HCT116 (cell line): ENCODE results near the gene ONECUT3. TPM values are rescaled to one million over a fixed set of nuclear protein-coding genes. Genes with fewer than 3 reads are reported as not detected.

Experiments
- ATAC-seq: fragments of 200-7000 bp; cut with Tn5 transposase; 2 replicates; pipeline ENCODE4 v1.9.1; 2020; ENCODE audit warnings: mild to moderate bottlenecking, moderate library complexity
- BruUV-seq: library from RNA; stranded (reverse); fragments of 400-500 nt; replicated peaks from 2 replicates; lab custom pipeline; 2021; lab: Mats Ljungman, UMichigan
- CTCF ChIA-PET: fragments of 300-600 bp; sonication (Branson Sonifier 250); formaldehyde crosslinking; loops from one replicate; lab custom pipeline; 2021; ENCODE audit warnings: antibody characterized with exemption; lab: Charles Lee
- POLR2A ChIA-PET: fragments of 300-600, 350-600 bp; sonication (Branson Sonifier 250); formaldehyde crosslinking; loops from one replicate; lab custom pipeline; 2021; ENCODE audit warnings: antibody characterized with exemption; lab: Charles Lee
- RAD21 ChIA-PET, 2 experiments: fragments of 300-600 bp; sonication (Branson Sonifier 250); formaldehyde crosslinking; loops; one replicate each; lab custom pipeline; 2023; ENCODE audit warnings: low total read pairs in 2 of 2; ENCODE audit not compliant: uncharacterized antibody in 2 of 2, unreplicated experiment in 2 of 2, low non-redundant PET in 1 of 2; lab: Charles Lee
- DNase-seq: peaks from one replicate; pipeline ENCODE4 v3.0.0-alpha.2; 2010; ENCODE audit warnings: low read depth, low spot score
- H2AFZ ChIP-seq: fragments of 200-600 bp; shearing (Covaris generic), sonication (generic); 2 replicates; pipeline ENCODE4 v1.6.1; 2017; ENCODE audit warnings: low read depth, mixed run types, mixed read lengths, antibody characterized with exemption, low read length; ENCODE audit not compliant: poor library complexity, severe bottlenecking
- H3K27ac ChIP-seq: 2 replicates; pipeline ENCODE4 v1.5.1; 2012; ENCODE audit warnings: low read depth, low read length
- H3K27me3 ChIP-seq: fragments of 200-600 bp; sonication (generic); 2 replicates; pipeline ENCODE4 v1.6.1; 2016; ENCODE audit warnings: mixed run types, low read length, mixed read lengths; ENCODE audit not compliant: insufficient read depth
- H3K36me3 ChIP-seq, 2 experiments: fragments of 200-500 bp in 1 of 2; fragments of 200-600 bp in 1 of 2; sonication (Bioruptor generic) in 1 of 2; sonication (generic) in 1 of 2; 2 replicates each; pipeline versions ENCODE4 v1.5.1 to v1.6.1; 2014 to 2016; ENCODE audit warnings: low read length in 2 of 2, inconsistent platforms in 1 of 2, mixed read lengths in 1 of 2, mixed run types in 1 of 2; ENCODE audit not compliant: insufficient read depth in 2 of 2, control insufficient read depth in 1 of 2
- H3K4me1 ChIP-seq, 2 experiments: fragments of 200-600 bp in 1 of 2; sonication (generic) in 1 of 2; 2 replicates each; pipeline versions ENCODE4 v1.5.1 to v1.6.1; 2012 to 2017; ENCODE audit warnings: low read length in 2 of 2, inconsistent platforms in 1 of 2, mild to moderate bottlenecking in 1 of 2, mixed read lengths in 1 of 2, mixed run types in 1 of 2, moderate library complexity in 1 of 2; ENCODE audit not compliant: insufficient read depth in 2 of 2, control insufficient read depth in 1 of 2
- H3K4me2 ChIP-seq: fragments of 200-600 bp; sonication (generic); 2 replicates; pipeline ENCODE4 v1.6.1; 2017; ENCODE audit warnings: mixed run types, low read length, mixed read lengths
- H3K4me3 ChIP-seq, 2 experiments: fragments of 200-600 bp in 1 of 2; sonication (generic) in 1 of 2; replicated peaks in 1 of 2; 2 replicates each; pipeline ENCODE4 v1.5.1; 2011 to 2016; ENCODE audit warnings: low read length in 2 of 2, control low read depth in 1 of 2, low read depth in 1 of 2, mild to moderate bottlenecking in 1 of 2, mixed read lengths in 1 of 2, mixed run types in 1 of 2
- H3K79me2 ChIP-seq: fragments of 200-600 bp; sonication (generic); 2 replicates; pipeline ENCODE4 v1.6.1; 2017; ENCODE audit warnings: mild to moderate bottlenecking, mixed run types, low read length, moderate library complexity, mixed read lengths; ENCODE audit not compliant: insufficient read depth
- H3K9ac ChIP-seq: fragments of 200-600 bp; sonication (generic); 2 replicates; pipeline ENCODE4 v1.6.1; 2016; ENCODE audit warnings: low read length, mixed read lengths
- H3K9me2 ChIP-seq: fragments of 200-600 bp; sonication (generic), shearing (Covaris generic); 2 replicates; pipeline ENCODE4 v1.6.1; 2017; ENCODE audit warnings: mixed run types, mild to moderate bottlenecking, moderate library complexity; ENCODE audit not compliant: insufficient read depth
- H3K9me3 ChIP-seq, 2 experiments: fragments of 200-500 bp in 1 of 2; fragments of 200-600 bp in 1 of 2; sonication (Bioruptor generic) in 1 of 2; sonication (generic) in 1 of 2; 2 replicates each; pipeline ENCODE4 v1.6.1; 2014 to 2017; ENCODE audit warnings: low read length in 2 of 2, mixed read lengths in 2 of 2, inconsistent platforms in 1 of 2, low read depth in 1 of 2, mild to moderate bottlenecking in 1 of 2, mixed run types in 1 of 2, moderate library complexity in 1 of 2; ENCODE audit not compliant: control insufficient read depth in 1 of 2, insufficient read depth in 1 of 2
- H4K20me1 ChIP-seq: fragments of 200-600 bp; sonication (generic), shearing (Covaris generic); 2 replicates; pipeline ENCODE4 v1.6.1; 2017; ENCODE audit warnings: mixed run types, mild to moderate bottlenecking, moderate library complexity; ENCODE audit not compliant: insufficient read depth
- CBX3 ChIP-seq: IDR thresholded peaks from 2 replicates; pipeline ENCODE4 v1.6.1; 2012; ENCODE audit warnings: low read depth
- CEBPB ChIP-seq: IDR thresholded peaks from 2 replicates; pipeline ENCODE4 v1.6.1; 2012; ENCODE audit warnings: low read depth
- EZH2phosphoT487 ChIP-seq: fragments of 200-600 bp; IDR thresholded peaks from 2 replicates; pipeline ENCODE4 v1.6.1; 2018; ENCODE audit warnings: antibody characterized with exemption, borderline replicate concordance
- POLR2AphosphoS5 ChIP-seq: IDR thresholded peaks from 2 replicates; pipeline ENCODE4 v1.6.1; 2011; ENCODE audit warnings: mild to moderate bottlenecking, low read depth, low read length, moderate library complexity
- REST ChIP-seq: IDR thresholded peaks from 2 replicates; pipeline ENCODE4 v1.6.1; 2012; ENCODE audit warnings: low read depth
- SIN3A ChIP-seq: IDR thresholded peaks from 2 replicates; pipeline ENCODE4 v1.6.1; 2012; ENCODE audit warnings: low read depth
- SP1 ChIP-seq: IDR thresholded peaks from 2 replicates; pipeline ENCODE4 v1.6.1; 2012; ENCODE audit warnings: low read depth
- TCF7L2 ChIP-seq: IDR thresholded peaks from 2 replicates; pipeline ENCODE4 v1.7.0; 2011; ENCODE audit warnings: borderline replicate concordance, inconsistent platforms; ENCODE audit not compliant: insufficient read depth, insufficient read length; ENCODE audit errors: extremely low read depth
- ZFX ChIP-seq: fragments of 450-650 bp; IDR thresholded peaks from 2 replicates; pipeline ENCODE4 v1.6.1; 2017
- intact Hi-C: fragments of 100-400 bp; cut with micrococcal nuclease; formaldehyde crosslinking; loops from 2 replicates; pipeline ENCODE4 v1.10.0; 2022
- total RNA-seq: library from RNA; stranded (reverse); gene quantifications from one replicate; pipeline ENCODE4 v1.2.1, GENCODE V29; 2021; ENCODE audit not compliant: unreplicated experiment

ONECUT3 gene
- total RNA-seq, 1 experiment from 2014 or later, result 22.1 TPM

GRCh38 chr19:1768918-1769644 is 15.8 kb downstream of the ONECUT3 start:
- DNase-seq, result no peak
- POLR2A ChIA-PET, result no interaction called here
- no peak overlapping the region for H3K4me2 ChIP-seq
- no peaks in the 10 kb centered on the region for H3K27me3 ChIP-seq
- H2AFZ ChIP-seq, result no peak overlapping the region
- no peak overlapping the region; the same call in 1 of the 2 replicates for H3K27ac ChIP-seq
- RAD21 ChIA-PET, result no interaction called here
- TF ChIP-seq SIN3A (no peak), POLR2AphosphoS5 (no peak), CBX3 (no peak), SP1 (no peak)
- no peaks in the 10 kb centered on the region for H3K9me2 ChIP-seq
- CTCF ChIA-PET, result interaction anchor here (0.6 to 1.1 kb wide), 2 partner anchors 95 to 97 kb away, joined by 3 to 4 read pairs; no protein-coding TSS in a partner anchor
- H3K79me2 ChIP-seq, result peaks cover 52% of the 10 kb centered on the region; the same call in 1 of the 2 replicates
- no peak overlapping the region for H3K4me3 ChIP-seq
- intact Hi-C loops, result no loop called here
- no peaks in the 10 kb centered on the region for H4K20me1 ChIP-seq
- no peak overlapping the region for H3K9ac ChIP-seq
- BruUV-seq, result no TSS peak
- 0 out of 4 replicates have a peak, but pooled peaks cover 0 to 7% of the 10 kb centered on the region in 2 experiments for H3K36me3 ChIP-seq
- peaks cover 4 to 13% of the 10 kb centered on the region in 2 experiments; a peak in 3 of 4 replicates for H3K9me3 ChIP-seq
- H3K4me1 ChIP-seq, result peaks cover 27 to 79% of the 10 kb centered on the region in 2 experiments
- ATAC-seq, result no peak

DNA sequence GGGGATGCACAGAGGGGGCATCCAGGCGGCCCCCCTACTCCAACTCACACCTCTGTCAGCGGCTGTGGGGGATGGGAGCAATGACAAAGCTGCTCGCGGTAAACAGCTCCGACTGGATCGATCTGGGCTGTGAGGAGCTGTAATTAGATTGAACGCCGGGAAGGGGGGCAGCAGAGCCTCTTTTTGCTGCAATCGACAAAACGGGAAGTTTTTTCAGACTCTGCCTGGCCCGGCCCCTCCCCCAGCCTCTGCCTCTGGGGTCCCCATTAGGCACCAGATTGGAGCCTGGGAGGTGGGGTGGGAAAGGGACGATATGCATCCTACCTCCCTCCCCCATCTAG is 16.3 kb downstream of the ONECUT3 start:
- no peak overlapping the region for H3K4me3 ChIP-seq
- 0 out of 4 replicates have a peak, but pooled peaks cover 0 to 7% of the 10 kb centered on the region in 2 experiments for H3K36me3 ChIP-seq
- POLR2A ChIA-PET, result no interaction called here
- CTCF ChIA-PET, result no interaction called here
- H3K4me1 ChIP-seq, result peaks cover 27 to 81% of the 10 kb centered on the region in 2 experiments
- intact Hi-C loops, result no loop called here
- DNase-seq, result no peak
- no peaks in the 10 kb centered on the region for H4K20me1 ChIP-seq
- no peak overlapping the region for H3K27ac ChIP-seq
- RAD21 ChIA-PET, result no interaction called here
- no peak for ATAC-seq
- TF ChIP-seq CEBPB, result no peak
- TF ChIP-seq CBX3, result 0 out of 2 replicates have a peak, but pooled peaks have one; percentile 3
- TF ChIP-seq REST, result no peak
- no peak for TF ChIP-seq EZH2phosphoT487
- TF ChIP-seq ZFX, result no peak
- no peak for TF ChIP-seq TCF7L2
- TF ChIP-seq, all 23 proteins: peak for 1
- peaks cover 4 to 13% of the 10 kb centered on the region in 2 experiments; a peak in 3 of 4 replicates for H3K9me3 ChIP-seq
- H3K79me2 ChIP-seq, result peaks cover 47% of the 10 kb centered on the region; the same call in 1 of the 2 replicates
- no peaks in the 10 kb centered on the region for H3K27me3 ChIP-seq
- no peak overlapping the region for H3K9ac ChIP-seq
- H2AFZ ChIP-seq, result no peak overlapping the region
- no peak overlapping the region for H3K4me2 ChIP-seq
- no peaks in the 10 kb centered on the region for H3K9me2 ChIP-seq
- no TSS peak for BruUV-seq
